Activated CD4-positive, alpha-beta T cell treated with anti-CD3 and anti-CD28 coated beads for 36 hours (primary cell): ENCODE results near the gene UIMC1. TPM values are rescaled to one million over a fixed set of nuclear protein-coding genes. Genes with fewer than 3 reads are reported as not detected.
A peak's percentile ranks its signal among the peaks of the same experiment; 100 is the strongest.
"Not testable (repeated sequence)": the region's sequence is repeated elsewhere in the genome, so short reads cannot be mapped to it uniquely, and the experiment has no call there.

Experiments used
- ATAC-seq: fragments of 200-7000 bp; cut with Tn5 transposase; one replicate; pipeline ENCODE4 v1.10.0; 2021; ENCODE audit warnings: mild to moderate bottlenecking, moderate library complexity
- CTCF ChIA-PET: fragments of 350-600 bp; sonication (Branson Sonifier 250); formaldehyde crosslinking; loops from one replicate; lab custom pipeline; 2021; ENCODE audit warnings: antibody characterized with exemption; lab: Charles Lee
- POLR2A ChIA-PET: fragments of 350-600 bp; sonication (Branson Sonifier 250); formaldehyde crosslinking; loops from one replicate; lab custom pipeline; 2021; ENCODE audit warnings: antibody characterized with exemption, inconsistent platforms; lab: Charles Lee
- DNase-seq: peaks from one replicate; pipeline ENCODE4 v3.0.0-alpha.2; 2020
- H3K27ac Mint-ChIP-seq: one replicate; pipeline ENCODE4 v1.8.0; 2021; ENCODE audit warnings: mixed read lengths
- H3K27me3 Mint-ChIP-seq: one replicate; pipeline ENCODE4 v1.8.0; 2021; ENCODE audit warnings: mixed read lengths
- H3K36me3 Mint-ChIP-seq: one replicate; pipeline ENCODE4 v1.8.0; 2021; ENCODE audit warnings: low read depth, mixed read lengths
- H3K4me1 Mint-ChIP-seq: one replicate; pipeline ENCODE4 v1.8.0; 2021; ENCODE audit warnings: mixed read lengths
- H3K4me3 Mint-ChIP-seq: one replicate; pipeline ENCODE4 v1.8.0; 2021; ENCODE audit warnings: mild to moderate bottlenecking, moderate library complexity, mixed read lengths
- H3K9me3 Mint-ChIP-seq: one replicate; pipeline ENCODE4 v1.8.0; 2021; ENCODE audit warnings: low read depth, mixed read lengths
- intact Hi-C, 2 experiments: fragments of 100-400 bp; cut with DNase I in 1 of 2; cut with micrococcal nuclease in 1 of 2; formaldehyde crosslinking; loops; one replicate each; pipeline versions ENCODE4 v1.14.2 to v1.15.1; 2022 to 2024; cut with DNase I, micrococcal nuclease
- total RNA-seq, 2 experiments: library from RNA; stranded (reverse); gene quantifications; one replicate each; pipeline ENCODE4 v1.2.3, GENCODE V29; 2021

Gene UIMC1
- total RNA-seq, 2 experiments from 2014 or later = 50.4 to 53.4 TPM

DNA sequence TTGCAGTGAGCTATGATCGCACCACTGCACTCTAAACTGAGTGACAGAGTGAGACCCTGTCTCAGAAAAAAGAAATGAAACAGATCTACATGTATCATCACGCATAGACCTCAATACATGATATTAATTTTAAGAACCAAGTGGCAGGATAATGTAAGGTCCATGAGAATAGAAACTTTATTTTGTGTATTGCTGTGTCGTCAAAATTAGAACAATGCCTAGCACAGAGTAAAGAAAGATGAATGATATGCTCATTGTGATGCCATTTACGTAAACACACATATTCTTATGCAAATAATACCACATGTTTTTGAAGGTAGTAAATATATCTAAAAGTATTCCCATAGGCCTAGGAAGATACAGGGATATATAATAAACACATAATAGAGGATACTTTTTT is 3.6 kb upstream of the UIMC1 start:
- intact Hi-C loops = no loop called here
- ATAC-seq = no peak
- H3K4me1 Mint-ChIP-seq = peaks cover 10% of the 10 kb centered on the region
- ChIA-PET POLR2A (interaction anchor here (0.7 kb wide), 1 partner anchor 176 kb away, joined by 3 read pairs; no protein-coding TSS in a partner anchor), CTCF (interaction anchor here (0.6 kb wide), 1 partner anchor 120 kb away, joined by 3 read pairs; no protein-coding TSS in a partner anchor)
- no peak overlapping the region for H3K27ac Mint-ChIP-seq
- H3K36me3 Mint-ChIP-seq = peaks cover 8% of the 10 kb centered on the region
- no peak for DNase-seq
- no peak overlapping the region for H3K4me3 Mint-ChIP-seq
- no peaks in the 10 kb centered on the region for H3K27me3 Mint-ChIP-seq
- no peaks in the 10 kb centered on the region for H3K9me3 Mint-ChIP-seq

DNA sequence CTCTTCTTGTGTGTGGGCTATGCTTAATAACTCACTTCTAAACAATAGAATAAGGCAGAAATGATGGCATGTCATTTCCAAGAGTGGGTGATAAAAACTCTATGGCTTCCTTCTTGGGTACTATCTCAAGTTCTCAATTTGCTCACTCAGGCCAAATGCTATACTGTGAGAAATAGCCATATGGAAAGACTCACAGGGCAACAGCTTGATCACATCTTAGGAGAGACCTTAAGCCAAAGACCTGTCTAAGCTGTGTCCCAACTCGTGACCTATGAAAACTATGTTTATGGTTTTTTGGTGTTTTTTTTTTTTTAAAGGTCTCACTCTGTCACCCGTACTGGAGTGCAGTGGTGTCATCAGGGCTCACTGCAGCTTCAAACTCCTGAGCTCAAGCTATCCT is 2.1 kb upstream of the UIMC1 start:
- no peak overlapping the region for H3K27ac Mint-ChIP-seq
- no peaks in the 10 kb centered on the region for H3K9me3 Mint-ChIP-seq
- H3K4me1 Mint-ChIP-seq = peaks cover 19% of the 10 kb centered on the region
- H3K4me3 Mint-ChIP-seq = no peak overlapping the region
- H3K27me3 Mint-ChIP-seq = no peaks in the 10 kb centered on the region
- ChIA-PET POLR2A (no interaction called here), CTCF (interaction anchor here (0.9 to 1.5 kb wide), 2 partner anchors 14 to 63 kb away, joined by 3 to 5 read pairs; partner anchors contain the start of gene ZNF346)
- intact Hi-C loops = loop anchor here in 1 of 2 experiments (5.0 to 10.0 kb wide), 4 partner anchors 294 to 1194 kb away; partner anchors contain the start of genes FAM193B, GRK6, HNRNPAB and PRELID1
- no peak for DNase-seq
- peaks cover 8% of the 10 kb centered on the region for H3K36me3 Mint-ChIP-seq
- no peak for ATAC-seq

DNA sequence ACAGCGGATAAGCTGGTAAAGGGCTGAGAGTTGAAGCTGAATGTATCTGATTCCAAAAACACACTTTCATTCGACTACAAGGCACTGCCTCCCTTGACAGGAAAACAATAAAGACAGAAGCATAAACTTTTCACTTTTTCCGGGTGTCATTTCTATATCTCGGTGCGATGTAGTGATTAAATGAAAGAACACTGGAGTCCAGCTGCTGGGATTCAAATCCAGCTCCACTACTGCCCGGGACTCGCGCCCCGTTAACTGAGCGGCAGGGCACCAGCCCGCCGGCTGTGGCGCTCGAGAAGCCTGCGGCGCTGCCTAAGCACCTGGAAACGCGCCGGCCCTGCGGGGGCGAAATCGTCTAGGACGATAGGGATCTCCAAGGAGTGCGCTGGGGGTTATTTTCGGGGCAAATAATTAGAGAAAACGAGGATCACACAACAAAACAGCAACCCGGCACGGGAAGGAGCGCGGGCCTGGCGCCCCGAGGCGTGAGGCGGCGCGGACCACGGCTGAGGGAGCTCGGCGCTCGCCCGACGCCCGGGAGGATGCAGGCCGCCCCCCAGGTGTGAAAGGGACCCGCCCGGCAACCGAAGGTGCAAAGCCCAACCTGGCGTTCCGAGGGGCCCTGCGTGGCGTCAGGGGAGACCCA is 837 bp downstream of the UIMC1 start:
- H3K27me3 Mint-ChIP-seq = no peaks in the 10 kb centered on the region
- peaks cover 12% of the 10 kb centered on the region for H3K36me3 Mint-ChIP-seq
- intact Hi-C loops = loop anchor here (1.0 to 10.0 kb wide), 11 partner anchors 17 to 1197 kb away; partner anchors contain the start of genes RNF44 (in 2 of the 2), FAF2 (in 1 of the 2), FAM193B (in 1 of the 2) and GRK6 (in 1 of the 2)
- peaks cover 31% of the 10 kb centered on the region for H3K4me1 Mint-ChIP-seq
- H3K9me3 Mint-ChIP-seq = no peaks in the 10 kb centered on the region
- peak; percentile 84 for DNase-seq
- POLR2A ChIA-PET = interaction anchor here (0.6 to 3.1 kb wide), 3 partner anchors 9 to 30 kb away, joined by 5 to 13 read pairs (median 7); partner anchors contain the start of gene ZNF346
- CTCF ChIA-PET = interaction anchor here (0.6 to 2.3 kb wide), 14 partner anchors 9 to 474 kb away, joined by 3 to 12 read pairs (median 4); partner anchors contain the start of gene ZNF346
- H3K4me3 Mint-ChIP-seq = peak overlapping the region; percentile 87
- peak overlapping the region; percentile 90 for H3K27ac Mint-ChIP-seq
- peak; percentile 75 for ATAC-seq

DNA sequence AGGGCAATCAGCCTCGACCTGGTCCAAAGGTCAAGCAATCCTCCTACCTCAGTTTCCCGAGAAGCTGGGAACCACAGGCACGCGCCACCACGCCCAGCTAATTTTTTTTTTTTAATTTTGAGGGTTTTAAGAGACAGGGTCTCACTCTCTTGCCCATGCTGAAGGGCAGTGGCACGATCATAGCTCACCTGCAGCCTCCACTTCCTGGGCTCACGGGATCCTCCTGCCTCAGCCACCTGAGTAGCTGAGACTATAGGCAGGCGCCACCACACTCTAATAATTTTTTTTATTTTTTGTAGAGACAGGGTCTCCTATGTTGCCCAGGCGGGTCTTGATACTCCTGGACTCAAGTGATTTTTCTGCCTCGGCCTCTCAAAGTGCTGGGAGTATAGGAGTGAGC is 1.6 kb downstream of the UIMC1 start:
- intact Hi-C loops = loop anchor here (1.0 to 10.0 kb wide), 5 partner anchors 20 to 1197 kb away; partner anchors contain the start of genes FAM193B (in 1 of the 2), GRK6 (in 1 of the 2), HNRNPAB (in 1 of the 2) and PRELID1 (in 1 of the 2)
- Mint-ChIP-seq H3K27me3 (no peaks in the 10 kb centered on the region), H3K4me3 (peak overlapping the region; percentile 87), H3K36me3 (peaks cover 12% of the 10 kb centered on the region), H3K9me3 (no peaks in the 10 kb centered on the region), H3K27ac (no peak overlapping the region), H3K4me1 (peaks cover 32% of the 10 kb centered on the region)
- DNase-seq (no peak), ATAC-seq (no peak)
- CTCF ChIA-PET = interaction anchor here (0.6 to 2.3 kb wide), 11 partner anchors 8 to 473 kb away, joined by 3 to 12 read pairs (median 4); partner anchors contain the start of gene ZNF346
- POLR2A ChIA-PET = interaction anchor here (0.6 to 3.1 kb wide), 3 partner anchors 8 to 31 kb away, joined by 5 to 13 read pairs (median 7); partner anchors contain the start of gene ZNF346

DNA sequence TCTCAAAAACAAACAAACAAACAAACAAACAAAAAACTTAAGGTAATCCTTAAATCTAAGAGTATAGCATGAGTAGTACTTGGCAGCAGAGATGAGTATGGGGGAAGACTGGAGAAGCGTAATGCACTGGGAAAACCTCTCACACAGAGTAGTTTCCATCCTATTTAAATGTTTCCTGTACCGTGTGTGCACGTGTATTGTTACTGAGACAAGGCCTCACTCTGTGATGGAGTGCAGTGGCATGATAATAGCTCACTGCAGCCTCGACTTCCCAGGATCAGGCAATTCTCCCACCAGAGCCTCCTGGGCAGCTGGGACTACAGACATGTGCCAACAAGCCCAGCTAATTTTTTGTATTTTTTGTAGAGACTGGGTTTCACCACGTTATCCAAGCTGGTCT is 2.9 kb downstream of the UIMC1 start:
- no peak overlapping the region for H3K4me3 Mint-ChIP-seq
- ATAC-seq = no peak
- CTCF ChIA-PET = interaction anchor here (0.6 to 1.0 kb wide), 5 partner anchors 11 to 413 kb away, joined by 3 to 4 read pairs (median 3); no protein-coding TSS in a partner anchor
- H3K9me3 Mint-ChIP-seq = no peaks in the 10 kb centered on the region
- H3K27ac Mint-ChIP-seq = no peak overlapping the region
- peaks cover 18% of the 10 kb centered on the region for H3K36me3 Mint-ChIP-seq
- DNase-seq = no peak
- no peaks in the 10 kb centered on the region for H3K27me3 Mint-ChIP-seq
- intact Hi-C loops = loop anchor here in 1 of 2 experiments (10.0 kb wide), 1 partner anchor 551 kb away; the partner anchor contains the start of gene FAM193B
- POLR2A ChIA-PET = no interaction called here
- H3K4me1 Mint-ChIP-seq = peaks cover 40% of the 10 kb centered on the region

DNA sequence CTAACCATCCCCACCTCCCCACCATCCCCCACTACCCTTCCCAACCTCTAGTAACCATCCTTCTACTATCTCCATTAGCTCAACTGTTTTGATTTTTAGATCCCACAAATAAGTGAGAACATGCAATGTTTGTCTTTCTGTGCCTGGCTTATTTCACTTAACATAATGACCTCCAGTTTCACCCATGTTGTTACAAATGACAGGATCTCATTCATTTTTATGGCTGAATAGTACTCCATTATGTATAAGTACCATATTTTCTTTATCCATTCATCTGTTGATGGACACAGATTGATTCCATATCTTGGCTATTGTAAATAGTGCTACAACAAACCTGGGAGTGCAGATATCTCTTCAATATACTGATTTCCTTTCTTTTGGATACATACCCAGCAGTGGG is 7.1 kb downstream of the UIMC1 start:
- H3K27me3 Mint-ChIP-seq, H3K4me3 Mint-ChIP-seq, intact Hi-C loops, H3K27ac Mint-ChIP-seq, H3K9me3 Mint-ChIP-seq, DNase-seq, ATAC-seq: not testable (repeated sequence)
- ChIA-PET CTCF (interaction anchor here (0.7 to 1.0 kb wide), 2 partner anchors 339 to 426 kb away, joined by 3 to 4 read pairs; no protein-coding TSS in a partner anchor), POLR2A (interaction anchor here (0.6 kb wide), 1 partner anchor 411 kb away, joined by 3 read pairs; no protein-coding TSS in a partner anchor)
- peaks cover 56% of the 10 kb centered on the region for H3K4me1 Mint-ChIP-seq
- H3K36me3 Mint-ChIP-seq = peaks cover 29% of the 10 kb centered on the region

DNA sequence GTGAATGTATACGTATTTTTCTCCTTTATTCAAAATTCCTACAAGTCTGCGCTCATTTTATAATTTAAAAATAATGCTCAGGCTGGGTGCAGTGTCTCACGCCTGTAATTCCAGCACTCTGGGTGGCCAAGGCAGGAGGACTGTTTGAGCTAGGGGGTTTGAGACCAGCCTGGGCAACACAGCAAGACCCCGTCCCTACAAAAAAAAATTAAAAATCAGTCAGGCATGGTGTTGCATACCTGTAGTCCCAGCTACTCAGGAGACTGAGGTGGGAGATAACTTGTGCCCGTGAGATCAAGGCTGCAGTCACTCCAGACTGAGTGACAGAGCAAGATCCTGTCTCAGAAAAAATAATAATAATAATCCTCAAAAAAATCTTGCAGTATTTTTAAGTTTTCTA is 7.8 kb downstream of the UIMC1 start:
- intact Hi-C loops = no loop called here
- ChIA-PET POLR2A (no interaction called here), CTCF (interaction anchor here (0.7 to 1.0 kb wide), 2 partner anchors 338 to 425 kb away, joined by 3 to 4 read pairs; no protein-coding TSS in a partner anchor)
- Mint-ChIP-seq H3K4me1 (peaks cover 53% of the 10 kb centered on the region), H3K36me3 (peaks cover 36% of the 10 kb centered on the region), H3K27me3 (no peaks in the 10 kb centered on the region), H3K9me3 (peaks cover 6% of the 10 kb centered on the region), H3K27ac (no peak overlapping the region), H3K4me3 (no peak overlapping the region)
- DNase-seq = no peak
- no peak for ATAC-seq

DNA sequence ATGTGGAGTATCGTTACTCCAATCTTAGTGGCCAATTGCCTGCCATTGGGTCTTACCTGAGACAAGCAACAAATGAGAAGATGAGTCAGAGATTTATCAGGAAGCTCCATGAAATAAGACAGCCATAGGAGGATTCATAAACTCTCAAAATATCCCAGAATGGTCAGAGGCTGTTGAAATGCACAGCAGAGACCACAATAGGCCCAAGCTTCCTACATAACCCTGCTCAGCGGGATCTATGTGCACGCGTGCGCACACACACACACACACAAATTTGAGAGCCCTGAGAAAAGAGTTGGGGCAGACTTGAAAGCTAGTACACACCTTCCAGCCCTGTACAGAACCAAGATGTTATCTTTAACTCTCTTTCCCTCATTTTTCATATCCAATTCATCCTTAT is 9.8 kb downstream of the UIMC1 start:
- ChIA-PET POLR2A (interaction anchor here (2.1 kb wide), 1 partner anchor 9 kb away, joined by 13 read pairs; the partner anchor contains the start of gene UIMC1), CTCF (interaction anchor here (0.6 to 1.7 kb wide), 5 partner anchors 9 to 337 kb away, joined by 3 to 12 read pairs (median 3); partner anchors contain the start of gene UIMC1)
- Mint-ChIP-seq H3K27me3 (no peaks in the 10 kb centered on the region), H3K27ac (peak overlapping the region; percentile 52), H3K36me3 (peaks cover 40% of the 10 kb centered on the region), H3K9me3 (peaks cover 6% of the 10 kb centered on the region), H3K4me3 (no peak overlapping the region), H3K4me1 (peaks cover 45% of the 10 kb centered on the region)
- intact Hi-C loops = no loop called here
- DNase-seq (no peak), ATAC-seq (no peak)

DNA sequence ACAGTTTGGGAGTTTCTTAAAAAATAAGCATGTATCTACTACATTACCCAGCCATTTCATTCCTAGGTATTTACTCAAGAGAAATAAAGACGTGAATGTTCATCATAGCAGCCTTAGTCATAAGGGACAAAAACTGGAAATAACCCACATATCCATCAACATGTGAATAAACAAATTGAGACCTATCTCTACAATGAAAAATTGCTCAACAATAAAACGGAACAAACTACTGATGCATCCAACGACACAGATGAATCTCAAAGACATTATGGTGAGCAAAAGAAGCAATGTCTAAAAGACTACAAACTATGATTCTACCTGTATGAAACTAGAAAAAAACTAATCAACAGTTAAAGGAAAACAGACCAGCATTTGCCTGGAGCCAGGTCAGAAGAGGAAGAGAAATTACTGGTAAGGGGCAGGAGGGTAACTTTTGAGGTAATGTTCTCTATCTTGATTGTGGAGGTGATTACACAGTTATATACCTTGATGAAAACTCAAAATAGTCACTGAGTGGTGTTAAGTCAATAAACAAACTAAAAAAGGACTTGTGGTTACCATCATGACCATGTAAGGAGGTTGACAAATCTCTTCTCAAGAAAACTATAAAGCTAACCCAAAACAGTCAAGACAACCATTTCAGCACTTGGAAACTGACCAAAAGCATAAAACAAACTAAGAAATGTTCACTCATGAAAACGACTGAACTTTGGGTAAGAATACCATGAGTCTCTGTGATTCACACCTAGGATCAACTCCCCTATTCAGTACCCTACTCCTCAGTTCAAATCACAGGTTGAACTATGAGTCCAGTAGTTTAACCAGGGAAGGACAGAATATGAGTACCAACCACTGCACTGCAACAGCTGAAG is 10.4 kb downstream of the UIMC1 start:
- Mint-ChIP-seq H3K27me3 (no peaks in the 10 kb centered on the region), H3K9me3 (peaks cover 6% of the 10 kb centered on the region), H3K36me3 (peaks cover 39% of the 10 kb centered on the region), H3K27ac (peak overlapping the region; percentile 69), H3K4me3 (no peak overlapping the region), H3K4me1 (peaks cover 42% of the 10 kb centered on the region)
- intact Hi-C loops = no loop called here
- DNase-seq (no peak), ATAC-seq (peak; percentile 78)
- POLR2A ChIA-PET = interaction anchor here (2.1 kb wide), 1 partner anchor 10 kb away, joined by 13 read pairs; the partner anchor contains the start of gene UIMC1
- CTCF ChIA-PET = interaction anchor here (0.6 to 1.7 kb wide), 6 partner anchors 10 to 494 kb away, joined by 3 to 12 read pairs (median 3); partner anchors contain the start of gene UIMC1

DNA sequence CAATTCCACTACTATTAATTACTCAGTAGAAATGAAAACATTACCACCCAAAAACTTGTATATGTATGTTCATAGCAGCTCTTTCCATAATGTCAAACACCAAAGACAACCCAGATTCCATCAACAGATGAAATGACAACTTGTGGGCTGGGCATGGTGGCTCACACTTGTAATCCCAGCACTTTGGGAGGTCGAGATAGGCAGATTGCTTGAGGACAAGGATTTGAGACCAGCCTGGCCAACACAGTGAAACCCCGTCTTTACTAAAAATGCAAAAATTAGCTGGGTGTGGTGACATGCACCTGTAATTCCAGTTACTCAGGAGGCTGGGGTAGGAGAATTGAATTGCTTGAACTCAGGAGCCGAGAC is 11.5 kb downstream of the UIMC1 start:
- Mint-ChIP-seq H3K9me3 (peaks cover 6% of the 10 kb centered on the region), H3K27me3 (no peaks in the 10 kb centered on the region), H3K4me1 (peaks cover 39% of the 10 kb centered on the region), H3K36me3 (peaks cover 36% of the 10 kb centered on the region), H3K27ac (peak overlapping the region; percentile 59), H3K4me3 (no peak overlapping the region)
- CTCF ChIA-PET = interaction anchor here (0.8 to 1.0 kb wide), 2 partner anchors 10 to 495 kb away, joined by 3 read pairs; no protein-coding TSS in a partner anchor
- DNase-seq (no peak), ATAC-seq (no peak)
- POLR2A ChIA-PET = interaction anchor here (0.5 to 0.6 kb wide), 2 partner anchors 9 to 356 kb away, joined by 3 read pairs; partner anchors contain the start of gene LMAN2
- intact Hi-C loops = no loop called here
